Measurements from ENCODE around the gene CCDC138.
A peak's percentile ranks its signal among the peaks of the same experiment; 100 is the strongest.
"Not testable (repeated sequence)": the region's sequence is repeated elsewhere in the genome, so short reads cannot be mapped to it uniquely, and the experiment has no call there.

Gene CCDC138

GRCh38 chr2:108786354-108787215 is at the start of gene CCDC138:
TSS of gene CCDC138 (plus strand) at chr2:108786771. CDS start at chr2:108786823, 52 bp downstream.
- DNase-seq = peak; percentile 93

GRCh38 chr2:108757973-108758372 is 28.6 kb upstream of the CCDC138 start:
- DNase-seq = not testable (repeated sequence)

- not testable (repeated sequence) for DNase-seq
These were observed 24.0 kb upstream of the CCDC138 start for GRCh38 chr2:108762618-108763017.

- not testable (repeated sequence) for DNase-seq
These were observed 19.9 kb upstream of the CCDC138 start for GRCh38 chr2:108766671-108767070.

- DNase-seq = not testable (repeated sequence)
These were observed 18.7 kb upstream of the CCDC138 start for GRCh38 chr2:108767859-108768258.

- DNase-seq = no peak
These were observed 10.1 kb upstream of the CCDC138 start for GRCh38 chr2:108776475-108776874.

GRCh38 chr2:108778857-108779256 is 7.7 kb upstream of the CCDC138 start:
- no peak for DNase-seq

GRCh38 chr2:108786008-108786353 is 590 bp upstream of the CCDC138 start:
- DNase-seq = no peak

GRCh38 chr2:108787216-108787541 is 608 bp downstream of the CCDC138 start:
- peak; percentile 44 for DNase-seq

- DNase-seq = no peak
These were observed 16.6 kb downstream of the CCDC138 start for GRCh38 chr2:108803045-108803736.

- DNase-seq = no peak
These were observed 18.5 kb downstream of the CCDC138 start for GRCh38 chr2:108805032-108805431.

GRCh38 chr2:108805782-108806181 is 19.2 kb downstream of the CCDC138 start:
- no peak for DNase-seq

- no peak for DNase-seq
These were observed 20.0 kb downstream of the CCDC138 start for GRCh38 chr2:108806371-108807113.

GRCh38 chr2:108809936-108810335 is 23.4 kb downstream of the CCDC138 start:
- no peak for DNase-seq

GRCh38 chr2:108810993-108811957 is 24.7 kb downstream of the CCDC138 start:
- DNase-seq = no peak

- no peak for DNase-seq
These were observed 27.2 kb downstream of the CCDC138 start for GRCh38 chr2:108813732-108814131.

- DNase-seq = no peak
These were observed 33.9 kb downstream of the CCDC138 start for GRCh38 chr2:108820482-108820881.

- no peak for DNase-seq
These were observed 36.7 kb downstream of the CCDC138 start for GRCh38 chr2:108823286-108823685.

GRCh38 chr2:108824316-108825070 is 37.9 kb downstream of the CCDC138 start:
- no peak for DNase-seq

- DNase-seq = no peak
These were observed 38.7 kb downstream of the CCDC138 start for GRCh38 chr2:108825254-108825653.

GRCh38 chr2:108825736-108826135 is 39.2 kb downstream of the CCDC138 start:
- DNase-seq = no peak

All from NCI-H2227 treated with DMSO at 0.1 percent for 48 hours (cell line).